GM23338 (cell line): ENCODE data around the gene AQP1. TPM values are rescaled to one million over a fixed set of nuclear protein-coding genes. Genes with fewer than 3 reads are reported as not detected.

Experiments used
- ATAC-seq: fragments of 200-7000 bp; cut with Tn5 transposase; 3 replicates; pipeline ENCODE4 v1.9.1; 2020
- DNase-seq: peaks from one replicate; pipeline ENCODE4 v3.0.0-alpha.2; 2015; ENCODE audit warnings: low spot score
- H2AFZ ChIP-seq: fragments of 200-600 bp; sonication (generic); 2 replicates; pipeline ENCODE4 v1.8.0; 2016; ENCODE audit warnings: antibody characterized with exemption, mild to moderate bottlenecking, moderate library complexity
- H3F3A ChIP-seq: fragments of 200-600 bp; sonication (generic); replicated peaks from 2 replicates; pipeline ENCODE4 v1.8.0; 2017; ENCODE audit warnings: antibody characterized with exemption, mixed run types, low read depth
- H3K27ac ChIP-seq: fragments of 200-600 bp; sonication (generic); 2 replicates; pipeline ENCODE4 v1.6.1; 2016; ENCODE audit warnings: low read depth
- H3K27me3 ChIP-seq: fragments of 200-600 bp; sonication (generic); 2 replicates; pipeline ENCODE4 v1.8.0; 2016; ENCODE audit warnings: mild to moderate bottlenecking, mixed run types, moderate library complexity; ENCODE audit not compliant: insufficient read depth
- H3K36me3 ChIP-seq: fragments of 200-600 bp; sonication (generic); 2 replicates; pipeline ENCODE4 v1.8.0; 2016; ENCODE audit warnings: mild to moderate bottlenecking; ENCODE audit not compliant: insufficient read depth
- H3K4me1 ChIP-seq: fragments of 200-600 bp; sonication (generic); 2 replicates; pipeline ENCODE4 v1.8.0; 2016; ENCODE audit warnings: mild to moderate bottlenecking, moderate library complexity; ENCODE audit not compliant: insufficient read depth
- H3K4me2 ChIP-seq: fragments of 200-600 bp; sonication (generic); 2 replicates; pipeline ENCODE4 v1.7.1; 2017; ENCODE audit warnings: mixed run types
- H3K4me3 ChIP-seq: fragments of 200-600 bp; sonication (generic); 2 replicates; pipeline ENCODE4 v1.6.1; 2016; ENCODE audit warnings: mixed run types
- H3K79me2 ChIP-seq: fragments of 200-600 bp; sonication (generic); replicated peaks from 2 replicates; pipeline ENCODE4 v1.8.0; 2017; ENCODE audit warnings: mild to moderate bottlenecking; ENCODE audit not compliant: insufficient read depth
- H3K9me2 ChIP-seq: fragments of 200-600 bp; sonication (generic); 2 replicates; pipeline ENCODE4 v1.8.0; 2017; ENCODE audit not compliant: insufficient read depth
- H4K20me1 ChIP-seq: fragments of 200-600 bp; sonication (generic); replicated peaks from 2 replicates; pipeline ENCODE4 v1.8.0; 2017; ENCODE audit warnings: mild to moderate bottlenecking; ENCODE audit not compliant: insufficient read depth
- H3K27ac Mint-ChIP-seq: 2 replicates; pipeline ENCODE4 v1.8.0; 2020; ENCODE audit warnings: inconsistent platforms, mild to moderate bottlenecking, moderate library complexity, mixed read lengths
- H3K27me3 Mint-ChIP-seq: 3 replicates; pipeline ENCODE4 v1.8.0; 2022; ENCODE audit warnings: low read depth, mild to moderate bottlenecking, moderate library complexity, mixed read lengths, inconsistent platforms; ENCODE audit not compliant: insufficient read depth, poor library complexity
- H3K36me3 Mint-ChIP-seq: 3 replicates; pipeline ENCODE4 v1.8.0; 2021; ENCODE audit warnings: low read depth, mild to moderate bottlenecking, inconsistent platforms, moderate library complexity, mixed read lengths
- H3K4me1 Mint-ChIP-seq: 3 replicates; pipeline ENCODE4 v1.8.0; 2020; ENCODE audit warnings: mild to moderate bottlenecking, inconsistent platforms, mixed read lengths
- H3K4me3 Mint-ChIP-seq: 3 replicates; pipeline ENCODE4 v1.8.0; 2021; ENCODE audit warnings: moderate library complexity, mild to moderate bottlenecking, inconsistent platforms, mixed read lengths
- H3K9me3 Mint-ChIP-seq: 3 replicates; pipeline ENCODE4 v1.8.0; 2020; ENCODE audit warnings: moderate library complexity, mild to moderate bottlenecking, inconsistent platforms, mixed read lengths
- CREB1 ChIP-seq: fragments of 250-450 bp; sonication (Bioruptor Pico); IDR thresholded peaks from 2 replicates; pipeline ENCODE4 v1.5.0; 2020; ENCODE audit warnings: low read depth, mild to moderate bottlenecking, moderate library complexity
- CTCF ChIP-seq, 2 experiments: fragments of 200-600 bp in 1 of 2; sonication (generic) in 1 of 2; conservative IDR thresholded peaks; 2 replicates each; pipeline versions ENCODE4 v1.5.1 to v1.6.1; 2016 to 2017; ENCODE audit warnings: antibody characterized with exemption in 2 of 2, low read depth in 2 of 2, mild to moderate bottlenecking in 2 of 2, moderate library complexity in 1 of 2
- ETS1 ChIP-seq: IDR thresholded peaks from 2 replicates; pipeline ENCODE4 v1.6.1; 2016; ENCODE audit warnings: antibody characterized with exemption
- EZH2 ChIP-seq: fragments of 200-600 bp; sonication (generic); IDR thresholded peaks from one replicate; pipeline ENCODE4 v1.8.0; 2017; ENCODE audit warnings: antibody characterized with exemption, mild to moderate bottlenecking, low read depth; ENCODE audit not compliant: unreplicated experiment
- JUNB ChIP-seq: IDR thresholded peaks from one replicate; pipeline ENCODE4 v1.6.1; 2016; ENCODE audit warnings: antibody characterized with exemption; ENCODE audit not compliant: unreplicated experiment
- POLR2AphosphoS5 ChIP-seq: IDR thresholded peaks from 2 replicates; pipeline ENCODE4 v1.6.1; 2016; ENCODE audit warnings: antibody characterized with exemption, low read depth
- REST ChIP-seq: IDR thresholded peaks from one replicate; pipeline ENCODE4 v1.6.1; 2018; ENCODE audit warnings: antibody characterized with exemption; ENCODE audit not compliant: unreplicated experiment
- STAT1 ChIP-seq: IDR thresholded peaks from one replicate; pipeline ENCODE4 v1.6.1; 2016; ENCODE audit warnings: antibody characterized with exemption; ENCODE audit not compliant: unreplicated experiment
- ZNF114 ChIP-seq: fragments of 250-450 bp; sonication (Bioruptor Pico); IDR thresholded peaks from 2 replicates; pipeline ENCODE4 v1.5.0; 2020; ENCODE audit warnings: mild to moderate bottlenecking, moderate library complexity
- polyA plus RNA-seq: library from polyadenylated mRNA; unstranded; fragments of >200 nt; fragmentation: Nextera tagmentation; extraction: Ambion mirVana; gene quantifications from 2 replicates; pipeline ENCODE4 v1.2.1, GENCODE V29; 2016
- total RNA-seq: library from RNA; depleted of rRNA; stranded (reverse); fragments of >200 nt; shearing (Covaris generic); gene quantifications from 2 replicates; pipeline ENCODE4 v1.2.3, GENCODE V29; 2014
- TF ChIP-seq, protein P1 (sequence below): fragments of 250-450 bp; sonication (Bioruptor Pico); IDR thresholded peaks from 2 replicates; pipeline ENCODE4 v1.5.0; 2020; ENCODE audit warnings: mild to moderate bottlenecking, moderate library complexity

The AQP1 gene
- total and polyA plus RNA-seq, 2 experiments from 2014 or later: 0.28 TPM; not detected in 1

- Histone ChIP-seq H3K9me2 (no peaks in the 10 kb centered on the region), H3F3A (no peaks in the 10 kb centered on the region), H3K36me3 (no peaks in the 10 kb centered on the region), H3K4me2 (no peak overlapping the region), H2AFZ (no peak overlapping the region), H3K27me3 (no peaks in the 10 kb centered on the region), H3K27ac (no peak overlapping the region), H3K4me3 (no peak overlapping the region), H3K79me2 (no peaks in the 10 kb centered on the region), H4K20me1 (no peaks in the 10 kb centered on the region), H3K4me1 (no peaks in the 10 kb centered on the region)
- TF ChIP-seq CREB1 (CRISPR knock-in tag): no peak
- no peak for TF ChIP-seq REST
- TF ChIP-seq ZNF114: no peak
- no peak for TF ChIP-seq JUNB
- no peak for TF ChIP-seq EZH2
- TF ChIP-seq CTCF (conservative IDR thresholded peaks at IDR 0.05; ENCODE audit: low read depth in 2 of 2): no peak
- TF ChIP-seq ETS1: no peak
- TF ChIP-seq, protein P1, sequence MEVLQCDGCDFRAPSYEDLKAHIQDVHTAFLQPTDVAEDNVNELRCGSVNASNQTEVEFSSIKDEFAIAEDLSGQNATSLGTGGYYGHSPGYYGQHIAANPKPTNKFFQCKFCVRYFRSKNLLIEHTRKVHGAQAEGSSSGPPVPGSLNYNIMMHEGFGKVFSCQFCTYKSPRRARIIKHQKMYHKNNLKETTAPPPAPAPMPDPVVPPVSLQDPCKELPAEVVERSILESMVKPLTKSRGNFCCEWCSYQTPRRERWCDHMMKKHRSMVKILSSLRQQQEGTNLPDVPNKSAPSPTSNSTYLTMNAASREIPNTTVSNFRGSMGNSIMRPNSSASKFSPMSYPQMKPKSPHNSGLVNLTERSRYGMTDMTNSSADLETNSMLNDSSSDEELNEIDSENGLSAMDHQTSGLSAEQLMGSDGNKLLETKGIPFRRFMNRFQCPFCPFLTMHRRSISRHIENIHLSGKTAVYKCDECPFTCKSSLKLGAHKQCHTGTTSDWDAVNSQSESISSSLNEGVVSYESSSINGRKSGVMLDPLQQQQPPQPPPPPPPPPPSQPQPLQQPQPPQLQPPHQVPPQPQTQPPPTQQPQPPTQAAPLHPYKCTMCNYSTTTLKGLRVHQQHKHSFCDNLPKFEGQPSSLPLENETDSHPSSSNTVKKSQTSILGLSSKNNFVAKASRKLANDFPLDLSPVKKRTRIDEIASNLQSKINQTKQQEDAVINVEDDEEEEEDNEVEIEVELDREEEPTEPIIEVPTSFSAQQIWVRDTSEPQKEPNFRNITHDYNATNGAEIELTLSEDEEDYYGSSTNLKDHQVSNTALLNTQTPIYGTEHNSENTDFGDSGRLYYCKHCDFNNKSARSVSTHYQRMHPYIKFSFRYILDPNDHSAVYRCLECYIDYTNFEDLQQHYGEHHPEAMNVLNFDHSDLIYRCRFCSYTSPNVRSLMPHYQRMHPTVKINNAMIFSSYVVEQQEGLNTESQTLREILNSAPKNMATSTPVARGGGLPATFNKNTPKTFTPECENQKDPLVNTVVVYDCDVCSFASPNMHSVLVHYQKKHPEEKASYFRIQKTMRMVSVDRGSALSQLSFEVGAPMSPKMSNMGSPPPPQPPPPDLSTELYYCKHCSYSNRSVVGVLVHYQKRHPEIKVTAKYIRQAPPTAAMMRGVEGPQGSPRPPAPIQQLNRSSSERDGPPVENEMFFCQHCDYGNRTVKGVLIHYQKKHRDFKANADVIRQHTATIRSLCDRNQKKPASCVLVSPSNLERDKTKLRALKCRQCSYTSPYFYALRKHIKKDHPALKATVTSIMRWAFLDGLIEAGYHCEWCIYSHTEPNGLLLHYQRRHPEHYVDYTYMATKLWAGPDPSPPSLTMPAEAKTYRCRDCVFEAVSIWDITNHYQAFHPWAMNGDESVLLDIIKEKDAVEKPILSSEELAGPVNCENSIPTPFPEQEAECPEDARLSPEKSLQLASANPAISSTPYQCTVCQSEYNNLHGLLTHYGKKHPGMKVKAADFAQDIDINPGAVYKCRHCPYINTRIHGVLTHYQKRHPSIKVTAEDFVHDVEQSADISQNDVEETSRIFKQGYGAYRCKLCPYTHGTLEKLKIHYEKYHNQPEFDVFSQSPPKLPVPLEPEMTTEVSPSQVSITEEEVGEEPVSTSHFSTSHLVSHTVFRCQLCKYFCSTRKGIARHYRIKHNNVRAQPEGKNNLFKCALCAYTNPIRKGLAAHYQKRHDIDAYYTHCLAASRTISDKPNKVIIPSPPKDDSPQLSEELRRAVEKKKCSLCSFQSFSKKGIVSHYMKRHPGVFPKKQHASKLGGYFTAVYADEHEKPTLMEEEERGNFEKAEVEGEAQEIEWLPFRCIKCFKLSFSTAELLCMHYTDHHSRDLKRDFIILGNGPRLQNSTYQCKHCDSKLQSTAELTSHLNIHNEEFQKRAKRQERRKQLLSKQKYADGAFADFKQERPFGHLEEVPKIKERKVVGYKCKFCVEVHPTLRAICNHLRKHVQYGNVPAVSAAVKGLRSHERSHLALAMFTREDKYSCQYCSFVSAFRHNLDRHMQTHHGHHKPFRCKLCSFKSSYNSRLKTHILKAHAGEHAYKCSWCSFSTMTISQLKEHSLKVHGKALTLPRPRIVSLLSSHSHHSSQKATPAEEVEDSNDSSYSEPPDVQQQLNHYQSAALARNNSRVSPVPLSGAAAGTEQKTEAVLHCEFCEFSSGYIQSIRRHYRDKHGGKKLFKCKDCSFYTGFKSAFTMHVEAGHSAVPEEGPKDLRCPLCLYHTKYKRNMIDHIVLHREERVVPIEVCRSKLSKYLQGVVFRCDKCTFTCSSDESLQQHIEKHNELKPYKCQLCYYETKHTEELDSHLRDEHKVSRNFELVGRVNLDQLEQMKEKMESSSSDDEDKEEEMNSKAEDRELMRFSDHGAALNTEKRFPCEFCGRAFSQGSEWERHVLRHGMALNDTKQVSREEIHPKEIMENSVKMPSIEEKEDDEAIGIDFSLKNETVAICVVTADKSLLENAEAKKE (CRISPR knock-in tag): no peak
- no peak for TF ChIP-seq POLR2AphosphoS5
- TF ChIP-seq STAT1: no peak
- Mint-ChIP-seq H3K4me3 (no peak overlapping the region), H3K9me3 (no peaks in the 10 kb centered on the region; the same call in 2 of the 3 replicates), H3K27me3 (peaks cover 5% of the 10 kb centered on the region), H3K4me1 (peaks cover 10% of the 10 kb centered on the region), H3K36me3 (no peaks in the 10 kb centered on the region), H3K27ac (no peak overlapping the region)
- DNase-seq (no peak), ATAC-seq (no peak)
Observed at GRCh38 chr7:30896783-30897637, 14.6 kb upstream of the AQP1 start.
